H1 (cell line): ENCODE data around the gene NMNAT3. TPM values are rescaled to one million over a fixed set of nuclear protein-coding genes. Genes with fewer than 3 reads are reported as not detected.

Experiments
- CTCF ChIA-PET: fragments of 300-600 bp; sonication (Branson Sonifier 250); formaldehyde crosslinking; loops from one replicate; lab custom pipeline; 2021; ENCODE audit not compliant: partially characterized antibody; lab: Charles Lee
- POLR2A ChIA-PET: fragments of 300-600 bp; sonication (Branson Sonifier 250); formaldehyde crosslinking; loops from one replicate; lab custom pipeline; 2021; ENCODE audit warnings: inconsistent platforms; ENCODE audit not compliant: partially characterized antibody; lab: Charles Lee
- DNase-seq, 2 experiments: peaks; one replicate each; pipeline versions ENCODE4 v3.0.0 to v3.0.0-alpha.2; 2010 to 2022; ENCODE audit warnings: low spot score in 2 of 2, low read depth in 1 of 2, mixed read lengths in 1 of 2
- FAIRE-seq: peaks from 2 replicates; lab custom pipeline; 2011; peaks lifted over from hg19 to GRCh38; lab: Jason Lieb, UNC
- H2AFZ ChIP-seq: 2 replicates; pipeline ENCODE4 v1.8.1; 2012; ENCODE audit warnings: low read length, inconsistent platforms
- H2AK5ac ChIP-seq: 2 replicates; pipeline ENCODE4 v1.6.1; 2013; ENCODE audit warnings: low read depth, low read length
- H2BK120ac ChIP-seq: replicated peaks from 2 replicates; pipeline ENCODE3; 2013; ENCODE audit warnings: low read depth, low read length, inconsistent platforms
- H2BK12ac ChIP-seq: 2 replicates; pipeline ENCODE4 v1.6.1; 2013; ENCODE audit warnings: low read depth, low read length
- H2BK15ac ChIP-seq: 2 replicates; pipeline ENCODE4 v1.6.1; 2013; ENCODE audit warnings: low read length
- H2BK20ac ChIP-seq: 2 replicates; pipeline ENCODE4 v1.6.1; 2013; ENCODE audit warnings: low read length
- H2BK5ac ChIP-seq: 2 replicates; pipeline ENCODE4 v1.6.1; 2013; ENCODE audit warnings: low read depth, low read length
- H3K14ac ChIP-seq: 2 replicates; pipeline ENCODE4 v1.6.1; 2013; ENCODE audit warnings: inconsistent platforms; ENCODE audit not compliant: insufficient read length
- H3K18ac ChIP-seq: 2 replicates; pipeline ENCODE4 v1.6.1; 2013; ENCODE audit warnings: low read length; ENCODE audit errors: extremely low read depth
- H3K23ac ChIP-seq: 2 replicates; pipeline ENCODE4 v1.6.1; 2013; ENCODE audit warnings: inconsistent platforms; ENCODE audit not compliant: insufficient read length
- H3K23me2 ChIP-seq: 2 replicates; pipeline ENCODE4 v1.6.1; 2013; ENCODE audit warnings: low read depth, low read length
- H3K27ac ChIP-seq: 2 replicates; pipeline ENCODE4 v1.6.1; 2011; ENCODE audit warnings: low read depth, low read length, inconsistent platforms
- H3K27me3 ChIP-seq, 4 experiments: replicated peaks in 1 of 4; 1 replicate in 1 of 4; 2 replicates in 3 of 4; pipeline versions ENCODE4 v1.6.1 to v1.8.1; 2011 to 2013; ENCODE audit warnings: low read length in 3 of 4, mild to moderate bottlenecking in 3 of 4, inconsistent platforms in 2 of 4, mixed read lengths in 2 of 4, moderate library complexity in 1 of 4; ENCODE audit not compliant: control insufficient read depth in 3 of 4, insufficient read depth in 3 of 4; ENCODE audit errors: extremely low read depth in 1 of 4
- H3K36me3 ChIP-seq, 4 experiments: 2 replicates each; pipeline versions ENCODE4 v1.6.1 to v1.8.1; 2011 to 2013; ENCODE audit warnings: mild to moderate bottlenecking in 4 of 4, low read length in 3 of 4, moderate library complexity in 2 of 4, control low read depth in 1 of 4, inconsistent platforms in 1 of 4; ENCODE audit not compliant: insufficient read depth in 4 of 4, control insufficient read depth in 2 of 4
- H3K4ac ChIP-seq: replicated peaks from 2 replicates; pipeline ENCODE3; 2013; ENCODE audit warnings: low read length, low read depth, mixed read lengths, inconsistent platforms; ENCODE audit not compliant: insufficient read length
- H3K4me1 ChIP-seq, 4 experiments: replicated peaks in 1 of 4; 1 replicate in 1 of 4; 2 replicates in 3 of 4; pipeline versions ENCODE4 v1.6.1 to v1.8.1; 2011 to 2013; ENCODE audit warnings: low read length in 3 of 4, inconsistent platforms in 2 of 4, mixed read lengths in 1 of 4; ENCODE audit not compliant: insufficient read depth in 4 of 4, control insufficient read depth in 3 of 4
- H3K4me2 ChIP-seq, 2 experiments: 2 replicates each; pipeline versions ENCODE4 v1.6.1 to v1.8.1; 2011 to 2013; ENCODE audit warnings: low read depth in 2 of 2, low read length in 2 of 2, control low read depth in 1 of 2, inconsistent platforms in 1 of 2, mild to moderate bottlenecking in 1 of 2; ENCODE audit not compliant: insufficient read depth in 1 of 2
- H3K4me3 ChIP-seq, 4 experiments: fragments of 200-600, 300-600 bp in 1 of 4; sonication (generic), shearing (Covaris generic), sonication (Bioruptor Twin) in 1 of 4; 2 replicates each; pipeline versions ENCODE4 v1.5.1 to v1.8.1; 2011 to 2016; ENCODE audit warnings: low read length in 4 of 4, low read depth in 3 of 4, control low read depth in 2 of 4, inconsistent platforms in 2 of 4, mild to moderate bottlenecking in 2 of 4, mixed read lengths in 1 of 4, moderate library complexity in 1 of 4; ENCODE audit not compliant: insufficient read depth in 2 of 4; ENCODE audit errors: extremely low read depth in 1 of 4
- H3K56ac ChIP-seq: replicated peaks from 2 replicates; pipeline ENCODE3; 2013; ENCODE audit warnings: low read depth, mild to moderate bottlenecking, mixed read lengths, low read length, inconsistent platforms; ENCODE audit not compliant: insufficient read length
- H3K79me1 ChIP-seq: 2 replicates; pipeline ENCODE4 v1.6.1; 2013; ENCODE audit warnings: low read depth, low read length, control low read depth
- H3K79me2 ChIP-seq, 2 experiments: 2 replicates each; pipeline versions ENCODE4 v1.6.1 to v1.8.1; 2012 to 2013; ENCODE audit warnings: low read length in 2 of 2, mild to moderate bottlenecking in 2 of 2, inconsistent platforms in 1 of 2; ENCODE audit not compliant: insufficient read depth in 2 of 2, control insufficient read depth in 1 of 2
- H3K9ac ChIP-seq, 4 experiments: replicated peaks in 1 of 4; 1 replicate in 1 of 4; 2 replicates in 3 of 4; pipeline versions ENCODE4 v1.6.1 to v1.8.1; 2011 to 2013; ENCODE audit warnings: low read depth in 3 of 4, low read length in 3 of 4, control low read depth in 2 of 4, mild to moderate bottlenecking in 2 of 4, moderate library complexity in 2 of 4, inconsistent platforms in 1 of 4; ENCODE audit errors: extremely low read depth in 1 of 4
- H3K9me3 ChIP-seq, 2 experiments: 2 replicates each; pipeline versions ENCODE4 v1.6.1 to v1.8.1; 2012 to 2013; ENCODE audit warnings: mild to moderate bottlenecking in 2 of 2, moderate library complexity in 2 of 2, control low read depth in 1 of 2, inconsistent platforms in 1 of 2, low read depth in 1 of 2, low read length in 1 of 2, mixed read lengths in 1 of 2; ENCODE audit not compliant: insufficient read depth in 2 of 2
- H4K20me1 ChIP-seq, 2 experiments: replicated peaks in 1 of 2; 2 replicates each; pipeline versions ENCODE3 to v1.8.1; 2011 to 2013; ENCODE audit warnings: inconsistent platforms in 2 of 2, low read length in 2 of 2, mild to moderate bottlenecking in 1 of 2; ENCODE audit not compliant: insufficient read depth in 2 of 2, control insufficient read depth in 1 of 2
- H4K5ac ChIP-seq: 2 replicates; pipeline ENCODE4 v1.6.1; 2013; ENCODE audit warnings: low read length, low read depth, mixed read lengths, inconsistent platforms; ENCODE audit not compliant: insufficient read length
- H4K8ac ChIP-seq: 2 replicates; pipeline ENCODE4 v1.8.0; 2013; ENCODE audit warnings: mild to moderate bottlenecking, moderate library complexity, low read length, inconsistent platforms; ENCODE audit not compliant: insufficient read depth; ENCODE audit errors: extremely low read depth
- H4K91ac ChIP-seq: replicated peaks from 2 replicates; pipeline ENCODE3; 2013; ENCODE audit warnings: low read length, mixed read lengths, inconsistent platforms; ENCODE audit not compliant: insufficient read length
- CBX5 ChIP-seq: fragments of 300-800, 300-1000 bp; sonication (generic); IDR thresholded peaks from 2 replicates; pipeline ENCODE4 v1.7.1; 2016; ENCODE audit warnings: antibody characterized with exemption, low read length, low read depth
- GTF2F1 ChIP-seq: IDR thresholded peaks from 2 replicates; pipeline ENCODE4 v1.6.1; 2012; ENCODE audit warnings: low read depth, low read length, improper control_type of control experiment, borderline replicate concordance
- JUN ChIP-seq: IDR thresholded peaks from 2 replicates; pipeline ENCODE4 v1.6.1; 2011; ENCODE audit warnings: low read depth, mild to moderate bottlenecking, improper control_type of control experiment, low read length
- MAX ChIP-seq: IDR thresholded peaks from 2 replicates; pipeline ENCODE4 v1.6.1; 2012; ENCODE audit warnings: inconsistent platforms
- NRF1 ChIP-seq: IDR thresholded peaks from 2 replicates; pipeline ENCODE4 v1.6.1; 2011; ENCODE audit warnings: mild to moderate bottlenecking, low read depth, low read length, improper control_type of control experiment
- POLR2AphosphoS5 ChIP-seq: IDR thresholded peaks from 2 replicates; pipeline ENCODE4 v1.6.1; 2011; ENCODE audit warnings: low read depth, low read length
- RAD21 ChIP-seq, 2 experiments: IDR thresholded peaks in 1 of 2; conservative IDR thresholded peaks in 1 of 2; 2 replicates each; pipeline ENCODE4 v1.6.1; 2011; ENCODE audit warnings: low read depth in 2 of 2, low read length in 2 of 2, improper control_type of control experiment in 1 of 2, inconsistent platforms in 1 of 2, mild to moderate bottlenecking in 1 of 2, moderate library complexity in 1 of 2
- WGBS, 2 experiments: shearing (Covaris generic) in 1 of 2; methylation state at CpG; one replicate each; pipeline versions ENCODE4 v1.1.6 to v1.1.7; 2013 to 2015; ENCODE audit warnings: low lambda C conversion rate in 2 of 2, mixed read lengths in 2 of 2, inconsistent platforms in 1 of 2, low coverage in 1 of 2, missing lambda C conversion rate in 1 of 2; ENCODE audit not compliant: insufficient replicate concordance in 2 of 2, insufficient coverage in 1 of 2, insufficient read length in 1 of 2; ENCODE audit errors: extremely low coverage in 1 of 2, missing lambda C conversion rate in 1 of 2; 5-methylcytosine and 5-hydroxymethylcytosine counted together
- polyA plus RNA-seq, 7 experiments: library from polyadenylated mRNA; depleted of rRNA in 3 of 7; stranded (reverse) in 5 of 7; unstranded in 2 of 7; fragments of >200 nt in 5 of 7; fragments of 200-250 nt in 2 of 7; gene quantifications; 1 replicate in 5 of 7; 2 replicates in 1 of 7; 4 replicates in 1 of 7; pipeline versions ENCODE4 v1.2.1 to v1.2.3, GENCODE V29; 2011 to 2013; ENCODE audit warnings: missing spikeins in 2 of 7, mixed read lengths in 2 of 7
- total RNA-seq: library from RNA; stranded (reverse); fragmentation: NEBNext Ultra II Directional; extraction: Animal tissue kit (Norgen Biotek cat#: 25700); gene quantifications from 2 replicates; pipeline ENCODE4 v1.2.1, GENCODE V29; 2021

The NMNAT3 gene
- total and polyA plus RNA-seq, 2 of the 8 experiments (the other 6 are each of a cell fraction or from before 2014, with no cell fraction given), result 4.2 to 4.3 TPM

DNA sequence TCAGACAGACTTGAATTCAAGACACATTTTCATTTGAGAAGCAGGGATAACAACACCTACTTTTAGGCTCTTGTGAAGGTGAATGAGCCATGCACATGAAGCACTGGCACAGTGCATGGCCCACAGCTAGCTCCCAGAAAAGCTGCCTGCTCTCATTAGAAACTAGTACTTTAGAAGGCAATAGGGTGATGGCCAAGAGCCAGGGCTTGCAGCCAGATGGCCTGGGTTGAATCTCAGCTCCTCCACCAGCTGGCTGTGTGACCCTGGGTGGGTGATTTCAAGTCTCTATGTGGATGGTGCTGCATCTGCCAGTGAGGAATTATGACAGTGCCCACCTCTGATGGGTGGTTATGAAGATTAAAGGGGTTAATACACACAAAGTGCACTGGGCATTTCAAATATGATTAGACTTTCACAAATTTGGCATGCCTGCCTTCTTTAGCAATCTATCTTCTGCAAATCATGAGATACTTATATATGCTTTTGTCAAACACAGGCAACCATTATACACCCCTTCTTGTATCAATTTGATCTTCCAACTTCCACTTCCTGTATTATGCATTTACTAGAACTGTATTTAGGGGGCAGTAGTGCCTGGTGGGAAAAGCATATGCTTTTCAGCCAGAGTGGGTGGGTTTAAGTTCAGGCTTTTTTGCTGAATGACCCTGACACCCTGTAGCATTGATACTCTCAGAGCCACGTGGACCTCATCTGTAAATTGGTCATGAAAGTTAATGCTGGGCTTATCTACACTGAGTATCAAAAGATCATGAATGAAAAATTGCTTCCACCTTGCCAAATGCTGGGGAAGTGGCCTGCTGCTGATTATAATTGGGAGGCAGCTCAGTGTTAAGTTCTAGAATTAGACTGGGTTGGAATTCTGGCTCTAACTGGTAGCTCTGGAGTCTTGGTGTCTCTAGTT, 103.5 kb downstream of the NMNAT3 start:
- Histone ChIP-seq H3K14ac (no peak overlapping the region), H3K4me2 (no peak overlapping the region), H4K91ac (no peak overlapping the region), H4K20me1 (no peaks in the 10 kb centered on the region), H2AFZ (no peak overlapping the region), H3K23me2 (no peaks in the 10 kb centered on the region), H3K79me2 (no peaks in the 10 kb centered on the region), H3K56ac (no peak overlapping the region), H4K8ac (no peak overlapping the region), H2BK5ac (no peak overlapping the region), H3K36me3 (peaks cover 0 to 3% (median 0%) of the 10 kb centered on the region in 4 experiments; a peak in 1 of 8 replicates), H3K9ac (no peak overlapping the region), H3K4me1 (no peaks in the 10 kb centered on the region), H3K23ac (no peak overlapping the region), H3K4ac (no peak overlapping the region), H4K5ac (no peak overlapping the region), H3K4me3 (no peak overlapping the region), H3K18ac (no peak overlapping the region), H3K9me3 (peaks cover 5 to 16% of the 10 kb centered on the region in 2 experiments; a peak in 3 of 4 replicates), H2BK120ac (no peak overlapping the region), H2BK15ac (no peak overlapping the region), H2BK20ac (no peak overlapping the region), H3K27ac (no peak overlapping the region), H3K27me3 (no peaks in the 10 kb centered on the region), H2AK5ac (no peak overlapping the region), H3K79me1 (no peaks in the 10 kb centered on the region), H2BK12ac (no peak overlapping the region)
- 85% methylated on average over 1 of the region's 1 CpG; no CpG with 5 or more reads in 1 of the 2 experiments for WGBS, 2 experiments
- ChIA-PET POLR2A (no interaction called here), CTCF (interaction anchor here (0.7 to 2.2 kb wide), 6 partner anchors 12 to 360 kb away, joined by 3 to 7 read pairs (median 3); no protein-coding TSS in a partner anchor)
- DNase-seq, result no peak
- TF ChIP-seq MAX (no peak), CBX5 (no peak), RAD21 (IDR thresholded peaks at IDR 0.05 in 1 of 2, conservative IDR thresholded peaks at IDR 0.05 in 1 of 2; ENCODE audit: low read depth in 2 of 2, low read length in 2 of 2) (peak in 1 of 2 experiments; percentile 4; a peak in 1 of 4 replicates), NRF1 (no peak), POLR2AphosphoS5 (no peak), JUN (no peak), GTF2F1 (no peak)
- no peak for FAIRE-seq
